CD4-positive, alpha-beta T cell treated with Interleukin-12 subunit alpha and Interleukin-12 subunit beta, for 1 hour (primary cell): ENCODE measurements around the gene SPATA32.

Experiments
- DNase-seq: peaks from one replicate; pipeline ENCODE4 v3.0.0-alpha.2; 2020

Gene SPATA32

DNA sequence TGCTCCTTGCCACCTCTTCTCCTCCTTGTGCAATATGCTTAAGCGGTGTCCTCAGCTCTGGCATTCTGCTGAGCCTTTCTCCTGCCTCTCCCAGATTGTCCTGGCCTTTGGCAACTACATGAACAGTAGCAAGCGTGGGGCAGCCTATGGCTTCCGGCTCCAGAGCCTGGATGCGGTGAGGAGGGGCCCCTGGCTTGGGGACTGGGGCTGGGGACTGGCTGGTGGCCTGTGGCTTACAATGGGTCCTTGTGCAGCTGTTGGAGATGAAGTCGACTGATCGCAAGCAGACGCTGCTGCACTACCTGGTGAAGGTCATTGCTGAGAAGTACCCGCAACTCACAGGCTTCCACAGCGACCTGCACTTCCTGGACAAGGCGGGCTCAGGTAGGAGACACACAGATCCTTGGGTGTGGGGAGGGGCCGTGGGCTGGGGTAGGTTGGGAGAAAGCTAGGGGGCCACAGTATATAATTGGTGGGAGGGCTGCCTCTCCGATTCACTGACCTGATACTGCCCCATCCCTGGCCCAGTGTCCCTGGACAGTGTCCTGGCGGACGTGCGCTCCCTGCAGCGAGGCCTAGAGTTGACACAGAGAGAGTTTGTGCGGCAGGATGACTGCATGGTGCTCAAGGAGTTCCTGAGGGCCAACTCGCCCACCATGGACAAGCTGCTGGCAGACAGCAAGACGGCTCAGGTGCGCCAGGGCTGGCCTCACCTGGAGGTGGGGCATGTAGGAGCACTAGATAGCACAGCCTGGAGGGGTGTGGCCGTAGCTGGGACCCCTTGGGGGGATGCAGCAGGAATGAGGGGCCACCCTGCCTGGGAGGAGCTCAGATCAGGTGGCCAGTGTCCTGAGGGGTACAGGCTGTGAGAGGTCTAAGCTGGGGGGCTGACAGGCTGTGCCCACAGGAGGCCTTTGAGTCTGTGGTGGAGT lies 16.9 kb downstream of the SPATA32 start:
- no peak for DNase-seq

DNA sequence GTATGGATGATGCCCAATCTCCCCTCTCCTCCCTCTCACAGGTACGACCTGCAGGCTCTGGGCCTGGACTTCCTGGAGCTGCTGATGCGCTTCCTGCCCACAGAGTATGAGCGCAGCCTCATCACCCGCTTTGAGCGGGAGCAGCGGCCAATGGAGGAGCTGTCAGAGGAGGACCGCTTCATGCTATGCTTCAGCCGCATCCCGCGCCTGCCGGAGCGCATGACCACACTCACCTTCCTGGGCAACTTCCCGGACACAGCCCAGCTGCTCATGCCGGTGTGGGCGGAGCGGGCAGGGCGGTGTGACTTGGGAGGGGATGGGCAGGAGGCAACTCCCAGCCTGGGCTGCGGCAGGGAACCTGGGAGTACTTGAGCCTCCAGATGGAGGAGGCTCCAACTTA lies 18.1 kb downstream of the SPATA32 start:
- no peak for DNase-seq

DNA sequence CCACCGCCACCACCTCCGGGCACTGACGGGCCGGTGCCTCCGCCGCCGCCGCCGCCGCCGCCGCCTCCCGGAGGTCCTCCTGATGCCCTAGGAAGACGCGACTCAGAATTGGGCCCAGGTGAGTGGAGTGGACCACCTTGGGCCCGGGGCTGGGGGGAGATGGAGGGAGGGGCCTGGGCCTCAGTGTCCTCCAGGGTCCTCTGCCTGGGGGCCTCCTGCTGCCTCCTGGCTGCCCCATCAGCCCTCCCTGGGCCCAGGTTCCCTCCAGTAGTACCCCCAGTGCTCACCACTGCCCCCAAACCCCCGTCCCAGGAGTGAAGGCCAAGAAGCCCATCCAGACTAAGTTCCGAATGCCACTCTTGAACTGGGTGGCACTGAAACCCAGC lies 19.9 kb downstream of the SPATA32 start:
- no peak for DNase-seq

DNA sequence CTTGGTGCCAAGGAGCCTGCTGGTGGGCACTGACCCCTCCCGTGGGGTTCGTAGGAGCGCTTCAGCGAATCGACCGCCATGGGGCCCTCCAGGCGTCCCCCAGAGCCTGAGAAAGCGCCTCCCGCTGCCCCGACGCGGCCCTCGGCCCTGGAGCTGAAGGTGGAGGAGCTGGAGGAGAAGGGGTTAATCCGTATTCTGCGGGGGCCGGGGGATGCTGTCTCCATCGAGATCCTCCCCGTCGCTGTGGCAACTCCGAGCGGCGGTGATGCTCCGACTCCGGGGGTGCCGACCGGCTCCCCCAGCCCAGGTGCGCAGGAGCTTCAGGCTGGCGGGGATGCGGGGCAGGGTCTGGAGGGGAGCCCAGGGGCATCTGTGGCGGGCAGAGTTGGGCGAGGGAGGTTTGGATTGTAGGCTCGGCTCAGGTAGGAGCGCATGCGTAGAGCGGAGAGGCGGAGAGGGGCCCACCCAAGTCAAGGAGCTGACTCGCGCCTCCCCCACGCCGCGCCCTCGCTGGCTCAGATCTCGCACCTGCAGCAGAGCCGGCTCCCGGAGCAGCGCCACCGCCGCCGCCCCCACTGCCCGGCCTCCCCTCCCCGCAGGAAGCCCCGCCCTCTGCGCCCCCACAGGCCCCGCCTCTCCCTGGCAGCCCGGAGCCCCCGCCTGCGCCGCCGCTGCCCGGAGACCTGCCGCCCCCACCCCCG lies 20.4 kb downstream of the SPATA32 start:
- DNase-seq: no peak

DNA sequence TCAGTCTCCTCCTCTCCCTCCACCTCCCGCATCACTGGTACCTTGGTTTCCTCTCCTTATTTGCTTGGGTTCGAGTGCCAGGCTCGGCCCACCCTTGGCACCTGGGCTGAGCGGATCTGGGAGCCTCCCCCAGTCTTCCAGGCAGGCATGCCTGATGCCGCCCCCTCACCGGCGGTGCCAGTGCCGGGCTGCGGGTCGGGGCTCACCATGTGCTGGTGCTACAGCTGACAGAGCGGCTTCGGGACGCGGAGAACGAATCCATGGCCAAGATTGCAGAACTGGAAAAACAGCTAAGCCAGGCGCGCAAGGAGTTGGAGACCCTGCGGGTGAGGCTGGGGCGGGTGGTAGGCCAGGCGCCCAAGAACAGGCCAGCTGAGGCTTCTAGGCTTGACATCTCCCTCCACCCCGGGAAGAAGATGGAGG lies 21.0 kb downstream of the SPATA32 start:
- DNase-seq: no peak

DNA sequence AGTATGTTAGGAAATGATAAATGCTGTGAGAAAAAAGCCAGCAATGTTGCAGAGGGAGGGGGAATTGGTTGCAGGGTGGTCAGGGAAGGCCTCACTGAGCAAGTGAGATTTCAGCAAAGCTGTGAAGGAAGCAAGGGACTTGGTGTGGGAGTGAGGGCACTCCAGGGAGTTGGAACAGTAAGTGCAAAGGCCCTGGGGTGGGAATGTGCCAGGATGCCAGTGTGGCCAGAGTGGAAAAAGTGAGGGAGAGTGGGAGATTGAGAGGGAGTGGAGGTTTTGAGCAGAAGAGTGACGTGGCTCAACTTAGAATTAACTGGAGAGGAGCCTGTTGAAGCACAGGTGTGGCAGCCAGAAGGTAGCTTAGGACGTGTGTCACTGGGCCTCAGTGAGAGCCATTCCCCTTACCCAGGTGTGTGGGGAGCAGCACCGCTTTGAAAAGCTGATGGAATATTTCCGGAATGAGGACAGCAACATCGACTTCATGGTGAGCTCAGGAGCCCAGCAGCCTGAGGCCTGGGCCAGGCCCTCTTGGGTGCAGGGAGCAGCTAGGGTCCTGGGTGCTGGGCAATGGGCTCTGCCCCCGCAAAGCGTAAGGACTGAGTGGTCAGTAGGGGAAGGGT lies 23.6 kb downstream of the SPATA32 start:
- DNase-seq: no peak

DNA sequence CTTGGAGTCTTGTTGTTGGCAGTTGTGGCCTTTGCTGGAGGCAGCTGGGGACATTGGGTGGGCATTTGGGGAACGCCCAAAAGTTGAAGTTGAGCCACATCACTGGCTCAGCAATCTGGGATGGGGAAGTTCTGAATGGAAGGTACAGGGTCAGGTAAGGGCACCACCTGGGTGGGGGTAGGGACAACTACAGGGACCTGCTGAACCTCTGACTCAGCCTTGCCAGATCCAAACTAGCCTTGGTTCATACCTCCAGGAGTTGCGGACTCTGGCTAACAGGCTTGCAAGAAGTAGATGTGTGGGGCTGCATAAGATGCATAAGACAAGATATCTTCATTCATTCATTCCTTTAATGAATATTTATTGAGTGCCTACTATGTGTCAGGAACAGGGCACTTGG lies 24.2 kb downstream of the SPATA32 start:
- DNase-seq: no peak

DNA sequence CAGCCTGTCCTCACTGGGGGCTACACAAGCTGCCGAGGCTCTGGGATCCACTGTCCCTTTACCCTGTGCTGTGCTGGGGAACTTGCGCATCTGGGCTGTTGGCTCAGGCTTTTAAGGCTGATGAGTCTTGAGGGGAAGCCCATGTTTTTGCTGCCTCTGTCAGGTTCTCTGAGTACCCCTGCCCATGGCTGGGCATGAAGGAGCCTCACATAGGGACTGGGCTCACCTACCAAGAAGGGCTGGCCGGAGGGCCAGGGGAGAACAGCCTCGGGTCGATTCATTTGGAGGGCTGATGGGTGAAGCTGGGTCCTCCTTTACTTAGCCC lies 25.6 kb downstream of the SPATA32 start:
- no peak for DNase-seq

DNA sequence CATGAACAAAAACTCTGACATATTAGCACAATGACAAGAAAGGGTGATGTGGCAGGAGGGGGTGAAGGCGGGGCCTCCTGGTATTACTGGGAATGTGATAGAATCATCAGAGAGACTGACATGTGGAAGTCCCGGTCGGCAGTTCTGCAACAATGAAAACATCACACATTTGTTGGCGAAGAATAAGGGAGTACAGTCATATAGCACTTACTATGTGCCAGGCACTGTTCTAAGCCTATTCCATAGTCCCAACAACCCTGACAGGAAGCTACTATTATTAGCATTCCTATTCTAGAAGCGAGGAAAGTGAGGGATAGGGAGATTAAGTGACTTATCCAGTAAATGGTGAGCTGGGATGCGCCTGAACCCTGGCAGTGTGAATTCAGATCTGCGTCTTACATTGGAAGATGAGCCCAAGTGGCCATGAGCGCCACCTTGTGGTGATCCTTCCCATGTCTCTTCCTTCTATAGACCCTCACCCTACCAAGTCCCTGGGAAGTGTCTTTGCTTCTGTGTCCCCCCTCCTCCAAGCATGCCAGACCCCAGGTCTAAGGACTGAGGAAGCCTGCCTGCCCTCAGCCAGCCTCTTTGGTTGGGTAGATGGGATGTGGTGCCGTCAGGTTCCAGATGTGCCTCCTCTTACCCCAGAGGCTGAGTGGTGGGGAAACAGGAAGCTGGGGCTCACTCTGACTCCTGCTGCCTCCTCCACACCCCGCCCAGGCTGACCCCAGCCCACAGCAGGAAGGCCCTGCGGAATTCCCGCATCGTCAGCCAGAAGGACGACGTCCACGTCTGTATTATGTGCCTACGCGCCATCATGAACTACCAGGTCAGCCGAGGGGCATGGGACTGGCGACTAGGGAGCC lies 26.2 kb downstream of the SPATA32 start:
- peak; percentile 83 for DNase-seq

DNA sequence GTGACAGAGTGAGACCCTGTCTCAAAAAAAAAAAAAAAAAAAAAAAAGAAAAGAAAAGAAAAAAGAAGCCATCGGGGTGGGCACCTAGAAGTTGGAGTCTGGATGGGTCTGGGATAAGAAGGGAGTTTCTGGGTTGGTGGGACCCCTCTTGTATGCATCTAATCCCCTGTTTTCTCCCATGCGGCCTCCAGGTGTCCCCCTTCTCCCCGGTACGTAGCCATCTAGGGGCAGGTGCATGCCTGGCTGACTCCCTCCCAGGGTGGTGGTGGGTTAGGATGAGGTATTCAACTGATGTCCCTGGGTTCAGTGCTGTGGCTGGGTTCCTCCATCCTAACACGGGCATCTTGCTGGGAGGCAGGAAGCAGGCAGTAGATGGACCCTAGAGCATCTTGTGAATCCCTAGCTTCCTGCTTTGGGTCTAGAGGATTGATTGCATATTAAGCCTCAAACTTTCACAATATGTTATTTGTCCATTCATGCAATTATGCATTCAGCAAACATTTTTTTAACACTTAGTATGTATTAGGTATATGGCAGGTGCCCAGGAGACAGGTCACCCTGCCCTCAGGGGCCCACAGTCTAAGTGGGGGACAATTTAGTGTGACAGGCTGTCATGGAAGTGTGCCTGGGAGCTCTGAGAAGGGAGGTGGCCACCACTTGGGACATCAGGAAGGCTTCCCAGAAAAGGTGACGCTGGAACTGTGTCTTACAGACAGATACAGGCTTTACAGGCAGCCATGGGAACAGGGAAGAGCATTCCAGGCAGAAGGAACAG lies 27.1 kb downstream of the SPATA32 start:
- DNase-seq: peak; percentile 64

DNA sequence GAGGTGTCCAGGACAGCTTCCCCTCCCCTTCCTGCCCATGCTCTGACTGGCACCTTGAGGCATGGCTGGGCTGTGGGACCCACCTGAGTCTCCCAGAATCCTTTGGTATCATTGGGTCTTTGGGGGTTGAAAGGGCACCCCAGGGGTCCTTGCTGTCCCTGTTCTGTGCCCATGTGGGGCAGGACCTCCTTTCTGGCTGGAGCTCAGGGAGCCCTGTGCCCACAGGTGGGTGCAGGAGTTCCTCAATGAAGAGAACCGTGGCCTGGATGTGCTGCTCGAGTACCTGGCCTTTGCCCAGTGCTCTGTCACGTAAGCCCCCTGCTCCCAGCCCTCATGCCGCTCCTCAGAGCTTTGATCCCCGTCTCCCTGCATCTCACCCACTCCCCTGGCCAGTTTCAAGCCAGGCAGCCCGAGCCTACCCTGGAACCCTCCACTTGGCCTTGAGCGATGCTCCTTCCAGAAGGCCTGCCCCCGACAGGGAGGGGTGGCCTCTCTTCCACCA lies 28.4 kb downstream of the SPATA32 start:
- no peak for DNase-seq

DNA sequence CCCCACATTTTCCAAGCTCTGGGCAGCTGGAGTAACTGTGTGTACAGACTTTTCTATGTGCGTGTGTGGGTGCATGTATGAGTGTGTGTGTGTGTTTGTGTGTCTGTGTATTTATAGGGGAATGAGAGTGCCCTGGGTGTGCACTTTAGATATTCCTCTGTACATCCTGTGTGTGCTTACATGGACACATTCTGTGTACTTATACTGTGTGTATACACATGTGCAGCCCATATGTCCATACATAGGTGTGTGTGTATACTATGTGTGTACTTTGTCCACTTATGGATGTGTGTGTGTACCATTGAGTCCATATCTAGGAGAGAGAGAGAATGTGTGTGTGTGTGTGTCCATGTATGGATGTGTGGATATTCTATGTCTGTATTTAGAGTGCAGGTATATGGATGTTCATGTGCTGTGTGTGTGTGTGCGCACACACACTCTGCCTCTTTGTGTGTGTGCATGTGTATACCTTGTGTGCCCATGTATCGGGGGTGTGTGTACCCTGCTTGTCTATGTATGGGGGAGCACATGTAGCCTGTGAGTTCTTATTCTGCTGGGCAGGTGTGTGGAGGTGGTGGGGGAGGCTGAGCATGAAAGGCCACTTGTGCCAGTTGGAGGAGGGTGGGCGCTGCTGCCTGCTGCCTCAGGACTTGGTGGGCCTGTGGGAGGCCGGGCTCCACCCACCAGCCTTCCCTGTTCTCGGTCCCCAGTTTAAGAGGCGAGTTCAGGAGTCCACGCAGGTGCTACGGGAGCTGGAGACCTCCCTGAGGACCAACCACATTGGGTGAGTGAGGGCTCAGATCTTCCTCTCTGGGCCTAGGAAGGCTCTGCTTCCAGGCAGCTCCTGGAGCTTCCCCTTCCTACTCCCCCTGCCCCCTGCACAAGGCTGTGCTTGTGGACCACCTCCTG lies 29.1 kb downstream of the SPATA32 start:
- no peak for DNase-seq

DNA sequence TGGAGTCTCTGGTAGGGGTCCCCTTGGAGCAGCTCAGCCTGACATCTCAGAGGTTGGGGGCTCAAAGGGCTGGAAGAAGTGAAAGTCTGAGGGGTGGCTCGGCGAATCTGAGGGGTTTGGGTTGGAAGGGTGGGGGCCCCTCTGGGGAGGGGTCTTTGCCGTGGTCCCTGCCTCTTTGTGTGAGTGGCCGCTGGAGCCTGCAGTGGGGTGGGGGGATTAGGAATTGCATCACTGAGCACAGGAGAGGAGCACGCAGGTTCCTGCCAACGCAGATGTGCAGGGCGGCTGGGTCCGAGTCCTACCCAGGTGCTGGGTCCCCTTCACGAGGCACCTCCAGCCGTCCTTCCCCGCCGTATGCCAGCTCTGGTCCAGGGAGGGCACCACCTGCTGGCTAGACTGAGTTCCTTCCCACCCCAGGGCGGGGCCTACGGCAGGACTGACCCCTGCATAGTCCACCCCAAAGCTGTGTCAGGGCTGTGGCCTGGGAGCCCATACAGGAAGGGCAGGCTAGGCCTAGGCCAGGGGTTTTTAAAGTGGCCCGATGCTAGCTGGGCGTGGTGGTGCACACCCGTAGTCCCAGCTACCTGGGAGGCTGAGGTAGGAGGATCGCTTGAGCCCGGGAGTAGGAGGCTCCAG lies 30.3 kb downstream of the SPATA32 start:
- peak; percentile 46 for DNase-seq

DNA sequence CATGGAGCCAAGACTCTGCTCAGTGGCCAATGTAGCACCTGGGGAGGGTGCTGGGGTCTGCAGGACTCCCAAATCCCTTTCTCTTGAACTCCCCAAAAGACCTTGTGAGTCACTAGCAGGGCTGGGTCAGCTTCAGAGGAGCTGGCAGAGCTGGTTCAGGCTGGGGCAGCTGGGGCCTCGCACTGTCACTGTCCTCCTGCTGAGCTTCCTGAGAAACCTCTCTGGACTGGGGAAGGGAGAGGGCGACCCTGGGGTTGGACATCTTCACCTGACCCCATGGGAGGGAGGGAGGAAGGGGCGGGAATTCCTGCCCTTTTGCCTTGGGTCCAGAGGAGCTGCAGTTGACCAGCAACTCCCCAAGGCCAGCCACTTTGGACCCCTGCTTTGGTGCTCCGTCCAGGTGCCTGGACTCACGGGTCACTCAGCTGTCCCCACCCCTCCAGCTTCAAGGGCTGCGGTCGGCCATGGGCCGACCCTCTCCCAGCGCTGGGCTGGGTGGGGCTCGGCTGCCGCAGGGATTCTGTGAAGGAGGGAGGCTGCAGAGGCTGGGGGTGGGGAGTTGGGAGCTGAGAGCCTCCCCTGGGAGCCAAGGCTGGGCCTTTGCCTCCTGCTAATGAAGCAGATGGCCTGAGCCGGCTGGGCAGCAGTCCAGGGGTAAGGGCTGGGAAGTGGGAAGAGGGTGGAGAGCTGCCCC lies 31.0 kb downstream of the SPATA32 start:
- DNase-seq: no peak

DNA sequence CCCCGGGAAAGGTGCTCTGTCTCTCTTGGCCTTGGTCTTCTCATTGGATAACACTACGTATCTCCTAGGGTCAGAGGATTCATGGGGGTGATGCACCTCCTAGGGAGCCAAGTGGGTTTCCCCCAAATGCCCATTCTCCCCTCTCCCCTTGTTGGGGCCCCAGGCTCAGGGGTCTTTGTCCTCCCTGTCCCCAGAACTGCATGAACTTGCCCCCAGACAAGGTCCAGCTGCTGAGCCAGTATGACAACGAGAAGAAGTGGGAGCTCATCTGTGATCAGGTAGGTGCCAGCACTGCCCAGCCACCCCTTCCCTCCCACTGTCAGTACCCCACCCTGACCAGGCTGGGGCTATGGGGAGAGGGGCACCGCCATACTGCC lies 31.5 kb downstream of the SPATA32 start:
- DNase-seq: no peak

DNA sequence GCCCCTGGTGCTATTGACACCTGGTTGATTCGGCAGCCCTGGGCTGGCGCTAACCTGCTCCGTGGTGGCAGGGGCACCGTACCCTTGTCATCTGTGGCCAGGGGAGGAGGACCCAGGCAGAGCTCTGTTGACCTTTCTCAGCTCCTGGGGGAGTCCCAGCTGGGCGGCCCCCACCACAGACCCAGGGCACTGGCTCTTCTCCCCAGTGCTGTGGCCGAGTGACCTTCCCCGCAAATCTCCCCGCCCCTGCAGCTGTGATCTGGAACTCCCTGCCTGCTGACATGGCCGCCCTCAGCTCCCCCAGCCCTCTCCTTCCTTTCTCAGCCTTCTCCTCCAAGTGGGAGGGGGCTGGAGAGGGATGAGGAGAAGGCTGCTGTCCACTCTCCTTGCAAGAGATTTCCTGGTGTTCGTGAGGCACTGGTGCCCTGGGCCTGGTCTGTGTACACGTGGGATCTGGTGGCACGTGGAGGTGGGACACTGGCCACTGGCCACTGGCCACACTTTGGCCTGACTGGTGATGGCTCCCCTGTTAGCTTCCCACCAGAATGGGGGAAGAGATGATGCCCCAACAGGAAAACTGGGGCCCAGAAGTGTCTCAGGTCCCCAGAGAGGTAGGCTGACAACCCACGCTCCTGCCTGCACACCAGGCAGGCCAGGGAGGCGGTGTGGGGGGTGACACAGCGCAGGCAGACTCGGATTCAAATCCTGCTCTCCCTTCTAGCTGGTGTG lies 32.0 kb downstream of the SPATA32 start:
- peak; percentile 46 for DNase-seq

DNA sequence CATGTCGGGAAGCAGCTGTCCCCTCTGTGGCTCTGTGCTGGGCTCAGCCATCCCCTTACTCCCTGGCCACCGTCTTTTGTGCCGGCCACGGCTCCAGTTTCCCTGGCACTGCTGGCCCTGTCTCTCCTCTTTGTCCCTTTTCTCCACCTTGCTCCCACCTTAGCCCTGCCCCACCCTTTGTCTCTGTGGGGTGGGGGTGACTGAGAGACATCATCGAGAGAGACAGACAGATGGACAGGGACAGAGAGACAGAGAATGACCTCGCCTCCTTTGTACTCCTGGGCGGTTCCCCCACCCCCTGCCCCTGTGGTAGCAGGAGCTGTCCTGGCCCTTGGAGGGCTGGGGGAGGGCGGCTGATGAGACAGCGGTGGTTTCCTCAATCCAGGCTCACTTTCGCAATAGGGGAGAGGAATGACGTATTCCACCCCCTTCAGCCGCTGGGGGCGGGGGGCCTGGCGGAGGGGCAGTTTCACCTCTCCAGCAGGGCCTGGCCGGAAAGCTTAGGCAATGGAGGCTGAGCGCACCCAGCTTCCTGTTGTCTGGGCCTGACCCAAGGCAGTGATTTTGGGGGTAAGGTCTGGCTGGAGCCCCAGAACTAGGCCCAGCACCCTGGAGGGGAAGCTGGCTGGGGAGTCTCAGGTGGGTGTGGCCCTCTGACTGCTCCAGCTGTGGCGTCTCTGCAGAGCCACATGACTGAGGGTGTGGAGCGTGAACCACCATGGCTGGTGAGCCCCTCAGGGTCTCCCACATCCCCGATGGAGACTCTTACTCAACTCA lies 32.9 kb downstream of the SPATA32 start:
- peak; percentile 89 for DNase-seq
